Ishikawa (cell line): ENCODE measurements around the gene TRPM2.

Source experiments
- CEBPB ChIP-seq: IDR thresholded peaks from 2 replicates; pipeline ENCODE4 v1.6.1; 2012
- EGR1 ChIP-seq: IDR thresholded peaks from 2 replicates; pipeline ENCODE4 v1.6.1; 2012
- EP300 ChIP-seq: IDR thresholded peaks from 2 replicates; pipeline ENCODE4 v1.6.1; 2012; ENCODE audit warnings: borderline replicate concordance
- FOXM1 ChIP-seq: IDR thresholded peaks from 2 replicates; pipeline ENCODE4 v1.6.1; 2012; ENCODE audit warnings: low read depth, borderline replicate concordance
- MAX ChIP-seq: IDR thresholded peaks from 2 replicates; pipeline ENCODE4 v1.6.1; 2012
- NFIC ChIP-seq: IDR thresholded peaks from 2 replicates; pipeline ENCODE4 v1.6.1; 2012
- TAF1 ChIP-seq: IDR thresholded peaks from 2 replicates; pipeline ENCODE4 v1.6.1; 2012; ENCODE audit warnings: low read depth, mild to moderate bottlenecking
- TCF12 ChIP-seq: IDR thresholded peaks from 2 replicates; pipeline ENCODE4 v1.6.1; 2012; ENCODE audit warnings: low read depth
- TEAD4 ChIP-seq: IDR thresholded peaks from 2 replicates; pipeline ENCODE4 v1.6.1; 2012
- YY1 ChIP-seq: IDR thresholded peaks from 2 replicates; pipeline ENCODE4 v1.6.1; 2012; ENCODE audit warnings: low read depth
- TF ChIP-seq, protein P1 (sequence below): IDR thresholded peaks from 2 replicates; pipeline ENCODE4 v1.6.1; 2012; ENCODE audit warnings: low read depth, mild to moderate bottlenecking

DNA sequence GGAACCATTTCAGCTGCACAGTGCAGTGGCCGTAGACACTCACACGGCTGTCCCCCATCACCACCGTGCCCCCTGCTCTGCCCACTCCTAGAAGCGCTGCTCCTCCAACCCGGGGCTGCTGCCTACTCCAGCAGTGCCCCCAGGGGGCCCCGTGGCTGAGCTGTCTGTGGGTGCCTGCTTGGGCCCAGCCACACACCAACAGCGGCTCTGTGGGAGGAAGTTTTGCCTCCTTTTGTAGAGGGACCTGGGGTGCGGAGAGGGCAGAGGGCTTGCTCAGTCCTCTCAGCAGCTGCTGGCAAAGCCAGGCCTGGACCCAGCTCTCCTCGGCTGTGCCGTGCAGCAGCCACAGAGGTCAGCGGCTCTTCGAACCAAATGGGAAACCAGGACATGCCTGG lies 90.5 kb downstream of the TRPM2 start:
- TF ChIP-seq, protein P1, sequence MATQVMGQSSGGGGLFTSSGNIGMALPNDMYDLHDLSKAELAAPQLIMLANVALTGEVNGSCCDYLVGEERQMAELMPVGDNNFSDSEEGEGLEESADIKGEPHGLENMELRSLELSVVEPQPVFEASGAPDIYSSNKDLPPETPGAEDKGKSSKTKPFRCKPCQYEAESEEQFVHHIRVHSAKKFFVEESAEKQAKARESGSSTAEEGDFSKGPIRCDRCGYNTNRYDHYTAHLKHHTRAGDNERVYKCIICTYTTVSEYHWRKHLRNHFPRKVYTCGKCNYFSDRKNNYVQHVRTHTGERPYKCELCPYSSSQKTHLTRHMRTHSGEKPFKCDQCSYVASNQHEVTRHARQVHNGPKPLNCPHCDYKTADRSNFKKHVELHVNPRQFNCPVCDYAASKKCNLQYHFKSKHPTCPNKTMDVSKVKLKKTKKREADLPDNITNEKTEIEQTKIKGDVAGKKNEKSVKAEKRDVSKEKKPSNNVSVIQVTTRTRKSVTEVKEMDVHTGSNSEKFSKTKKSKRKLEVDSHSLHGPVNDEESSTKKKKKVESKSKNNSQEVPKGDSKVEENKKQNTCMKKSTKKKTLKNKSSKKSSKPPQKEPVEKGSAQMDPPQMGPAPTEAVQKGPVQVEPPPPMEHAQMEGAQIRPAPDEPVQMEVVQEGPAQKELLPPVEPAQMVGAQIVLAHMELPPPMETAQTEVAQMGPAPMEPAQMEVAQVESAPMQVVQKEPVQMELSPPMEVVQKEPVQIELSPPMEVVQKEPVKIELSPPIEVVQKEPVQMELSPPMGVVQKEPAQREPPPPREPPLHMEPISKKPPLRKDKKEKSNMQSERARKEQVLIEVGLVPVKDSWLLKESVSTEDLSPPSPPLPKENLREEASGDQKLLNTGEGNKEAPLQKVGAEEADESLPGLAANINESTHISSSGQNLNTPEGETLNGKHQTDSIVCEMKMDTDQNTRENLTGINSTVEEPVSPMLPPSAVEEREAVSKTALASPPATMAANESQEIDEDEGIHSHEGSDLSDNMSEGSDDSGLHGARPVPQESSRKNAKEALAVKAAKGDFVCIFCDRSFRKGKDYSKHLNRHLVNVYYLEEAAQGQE: no peak
- TF ChIP-seq YY1: no peak
- no peak for TF ChIP-seq EP300
- no peak for TF ChIP-seq NFIC
- TF ChIP-seq CEBPB: no peak
- no peak for TF ChIP-seq TAF1
- TF ChIP-seq TCF12: no peak
- TF ChIP-seq TEAD4: no peak
- TF ChIP-seq MAX: no peak
- TF ChIP-seq FOXM1: no peak
- TF ChIP-seq EGR1: no peak
